Endothelial cell of umbilical vein (primary cell): ENCODE measurements around the gene OVCH1.

Experiments used
- CTCF ChIP-seq, 2 donors: IDR thresholded peaks; 1 replicate in 1 of 2; 2 replicates in 1 of 2; pipeline ENCODE4 v1.5.1; 2011; ENCODE audit warnings: low read length in 2 of 2, mild to moderate bottlenecking in 2 of 2, moderate library complexity in 2 of 2, control low read depth in 1 of 2, inconsistent platforms in 1 of 2, low read depth in 1 of 2; ENCODE audit not compliant: insufficient read depth in 1 of 2; ENCODE audit errors: extremely low read depth in 1 of 2
- EZH2 ChIP-seq: IDR thresholded peaks from 2 replicates; pipeline ENCODE4 v1.6.1; 2012; ENCODE audit warnings: borderline replicate concordance, low read depth, mild to moderate bottlenecking, moderate library complexity, low read length, inconsistent platforms; ENCODE audit not compliant: severe bottlenecking
- FOS ChIP-seq: IDR thresholded peaks from 2 replicates; pipeline ENCODE4 v1.6.1; 2011; ENCODE audit warnings: mild to moderate bottlenecking, low read length, moderate library complexity, borderline replicate concordance; ENCODE audit not compliant: insufficient read depth
- GATA2 ChIP-seq: IDR thresholded peaks from 2 replicates; pipeline ENCODE4 v1.7.0; 2011; ENCODE audit warnings: low read depth, mild to moderate bottlenecking, moderate library complexity, mixed read lengths, low read length; ENCODE audit not compliant: insufficient read length, insufficient read depth
- JUN ChIP-seq: IDR thresholded peaks from 2 replicates; pipeline ENCODE4 v1.6.1; 2011; ENCODE audit warnings: borderline replicate concordance, low read depth; ENCODE audit not compliant: insufficient read length, insufficient read depth
- MAX ChIP-seq: IDR thresholded peaks from 2 replicates; pipeline ENCODE4 v1.6.1; 2011; ENCODE audit not compliant: insufficient read depth, insufficient read length
- MYC ChIP-seq: IDR thresholded peaks from one replicate; pipeline ENCODE4 v1.6.1; 2011; ENCODE audit warnings: mild to moderate bottlenecking, low read depth, low read length
- POLR2A ChIP-seq: IDR thresholded peaks from 2 replicates; pipeline ENCODE4 v1.6.1; 2012; ENCODE audit warnings: low read depth, mild to moderate bottlenecking, control low read depth, low read length
- POLR2AphosphoS5 ChIP-seq: IDR thresholded peaks from 2 replicates; pipeline ENCODE4 v1.6.1; 2012; ENCODE audit warnings: low read depth, mild to moderate bottlenecking, control low read depth, low read length, moderate library complexity; ENCODE audit not compliant: insufficient read depth

GRCh38 chr12:29510591-29511185 is 13.2 kb upstream of the OVCH1 start:
- TF ChIP-seq CTCF (IDR thresholded peaks at IDR 0.05; ENCODE audit: extremely low read depth in 1 of 2, insufficient read depth in 1 of 2, low read depth in 1 of 2, low read length in 2 of 2) = no peak
- TF ChIP-seq MYC = no peak
- no peak for TF ChIP-seq MAX
- no peak for TF ChIP-seq POLR2AphosphoS5
- no peak for TF ChIP-seq EZH2
- no peak for TF ChIP-seq JUN
- TF ChIP-seq POLR2A = no peak
- no peak for TF ChIP-seq GATA2
- no peak for TF ChIP-seq FOS
